ENCODE data around the gene NSG1.

DNA sequence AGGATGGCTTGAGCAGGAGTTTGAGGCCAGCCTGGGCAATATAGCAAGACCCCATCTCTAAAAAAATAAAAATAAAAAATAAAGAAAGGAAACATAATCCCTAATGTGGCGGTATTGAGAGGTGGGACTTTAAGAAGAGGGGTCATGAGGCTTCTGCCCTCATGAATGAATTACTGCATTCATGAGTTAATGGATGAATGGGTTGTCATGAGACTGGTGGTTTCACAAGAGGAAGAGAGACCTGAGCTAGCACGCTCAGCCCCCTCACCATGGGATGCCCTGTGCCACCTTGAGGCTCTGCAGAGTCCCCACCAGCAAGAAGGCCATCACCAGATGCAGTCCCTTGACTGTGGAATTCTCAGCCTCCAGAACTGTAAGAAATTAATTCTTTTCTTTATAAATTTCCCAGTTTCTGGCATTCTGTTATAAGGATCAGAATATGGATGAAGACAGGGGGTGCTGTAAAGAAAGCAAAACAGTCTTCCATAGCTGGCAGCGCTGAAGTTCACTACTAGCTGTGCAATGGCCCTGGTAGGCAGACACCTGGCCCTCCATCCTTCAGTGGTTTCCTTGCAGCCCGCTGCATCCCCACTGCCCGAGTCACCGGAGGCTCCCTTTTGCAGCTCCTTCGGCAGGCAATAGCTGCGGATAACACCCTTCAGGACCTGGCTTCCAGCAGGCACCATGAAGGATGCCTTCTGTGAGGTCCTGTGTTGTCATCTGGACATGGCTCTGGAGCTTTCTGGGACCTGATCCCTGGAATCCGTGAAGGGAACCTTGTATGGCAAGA is 44.8 kb upstream of the NSG1 start:
- TF ChIP-seq, protein P1, sequence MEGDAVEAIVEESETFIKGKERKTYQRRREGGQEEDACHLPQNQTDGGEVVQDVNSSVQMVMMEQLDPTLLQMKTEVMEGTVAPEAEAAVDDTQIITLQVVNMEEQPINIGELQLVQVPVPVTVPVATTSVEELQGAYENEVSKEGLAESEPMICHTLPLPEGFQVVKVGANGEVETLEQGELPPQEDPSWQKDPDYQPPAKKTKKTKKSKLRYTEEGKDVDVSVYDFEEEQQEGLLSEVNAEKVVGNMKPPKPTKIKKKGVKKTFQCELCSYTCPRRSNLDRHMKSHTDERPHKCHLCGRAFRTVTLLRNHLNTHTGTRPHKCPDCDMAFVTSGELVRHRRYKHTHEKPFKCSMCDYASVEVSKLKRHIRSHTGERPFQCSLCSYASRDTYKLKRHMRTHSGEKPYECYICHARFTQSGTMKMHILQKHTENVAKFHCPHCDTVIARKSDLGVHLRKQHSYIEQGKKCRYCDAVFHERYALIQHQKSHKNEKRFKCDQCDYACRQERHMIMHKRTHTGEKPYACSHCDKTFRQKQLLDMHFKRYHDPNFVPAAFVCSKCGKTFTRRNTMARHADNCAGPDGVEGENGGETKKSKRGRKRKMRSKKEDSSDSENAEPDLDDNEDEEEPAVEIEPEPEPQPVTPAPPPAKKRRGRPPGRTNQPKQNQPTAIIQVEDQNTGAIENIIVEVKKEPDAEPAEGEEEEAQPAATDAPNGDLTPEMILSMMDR (IDR thresholded peaks at IDR 0.05; ENCODE audit: insufficient read depth, low read depth, low read length) = no peak
- TF ChIP-seq EZH2 (IDR thresholded peaks at IDR 0.05; ENCODE audit: insufficient read depth, low read length) = no peak

Data from astrocyte (in vitro differentiated cells and primary cell).